HEK293T (cell line): ENCODE measurements around the gene UVRAG.
"Not testable (repeated sequence)": the region's sequence is repeated elsewhere in the genome, so short reads cannot be mapped to it uniquely, and the experiment has no call there.

ENCODE experiments used
- CTCF ChIA-PET: fragments of 350-600 bp; formaldehyde crosslinking; extraction: SDS; loops from one replicate; lab custom pipeline; 2021; ENCODE audit warnings: antibody characterized with exemption, inconsistent platforms; lab: Yijun Ruan, JAX
- POLR2A ChIA-PET: fragments of 350-600 bp; formaldehyde crosslinking; extraction: SDS; loops from one replicate; lab custom pipeline; 2020; ENCODE audit warnings: antibody characterized with exemption, inconsistent platforms; lab: Yijun Ruan, JAX
- DNase-seq: peaks from one replicate; pipeline ENCODE4 v3.0.0; 2012; ENCODE audit warnings: mixed read lengths; ENCODE audit errors: extremely low spot score
- ARNT ChIP-seq: fragments of 450-650 bp; IDR thresholded peaks from 2 replicates; pipeline ENCODE4 v1.6.1; 2017; ENCODE audit warnings: mild to moderate bottlenecking
- BHLHE40 ChIP-seq: fragments of 450-650 bp; IDR thresholded peaks from 2 replicates; pipeline ENCODE4 v1.6.1; 2016; ENCODE audit warnings: mild to moderate bottlenecking, moderate library complexity, borderline replicate concordance
- CTBP1 ChIP-seq: fragments of 450-650 bp; IDR thresholded peaks from 2 replicates; pipeline ENCODE4 v1.6.1; 2016; ENCODE audit warnings: borderline replicate concordance
- ELF4 ChIP-seq: fragments of 450-650 bp; IDR thresholded peaks from 2 replicates; pipeline ENCODE4 v1.6.1; 2017; ENCODE audit warnings: antibody characterized with exemption
- FOXA1 ChIP-seq: fragments of 450-650 bp; IDR thresholded peaks from 2 replicates; pipeline ENCODE4 v1.6.1; 2016; ENCODE audit warnings: mild to moderate bottlenecking
- FOXK2 ChIP-seq: fragments of 450-650 bp; IDR thresholded peaks from 2 replicates; pipeline ENCODE4 v1.6.1; 2016; ENCODE audit warnings: mild to moderate bottlenecking
- FOXM1 ChIP-seq: fragments of 450-650 bp; IDR thresholded peaks from 2 replicates; pipeline ENCODE4 v1.6.1; 2017; ENCODE audit warnings: mild to moderate bottlenecking, borderline replicate concordance
- HDGF ChIP-seq: fragments of 450-650 bp; IDR thresholded peaks from 2 replicates; pipeline ENCODE4 v1.6.1; 2017; ENCODE audit warnings: antibody characterized with exemption, borderline replicate concordance
- L3MBTL2 ChIP-seq: fragments of 450-650 bp; conservative IDR thresholded peaks from 2 replicates; pipeline ENCODE4 v1.6.1; 2016; ENCODE audit warnings: mild to moderate bottlenecking
- LEF1 ChIP-seq: fragments of 450-650 bp; IDR thresholded peaks from 2 replicates; pipeline ENCODE4 v1.6.1; 2017; ENCODE audit warnings: mild to moderate bottlenecking, borderline replicate concordance
- NFRKB ChIP-seq: fragments of 450-650 bp; IDR thresholded peaks from 2 replicates; pipeline ENCODE4 v1.6.1; 2016; ENCODE audit warnings: mild to moderate bottlenecking, moderate library complexity
- PKNOX1 ChIP-seq: fragments of 450-650 bp; IDR thresholded peaks from 2 replicates; pipeline ENCODE4 v1.6.1; 2016
- SP1 ChIP-seq: fragments of 450-650 bp; IDR thresholded peaks from 2 replicates; pipeline ENCODE4 v1.6.1; 2017
- SUZ12 ChIP-seq: fragments of 450-650 bp; IDR thresholded peaks from 2 replicates; pipeline ENCODE4 v1.6.1; 2016; ENCODE audit warnings: mild to moderate bottlenecking
- TARDBP ChIP-seq: fragments of 450-650 bp; IDR thresholded peaks from 2 replicates; pipeline ENCODE4 v1.6.1; 2016
- ZNF384 ChIP-seq: fragments of 450-650 bp; IDR thresholded peaks from 2 replicates; pipeline ENCODE4 v1.6.1; 2016

UVRAG gene

GRCh38 chr11:76071090-76071489 is 256.1 kb downstream of the UVRAG start:
- POLR2A ChIA-PET, result no interaction called here
- CTCF ChIA-PET, result interaction anchor here (1.0 kb wide), 1 partner anchor 81 kb away, joined by 4 read pairs; no protein-coding TSS in a partner anchor
- DNase-seq, result no peak
- TF ChIP-seq SUZ12, result no peak
- TF ChIP-seq ARNT, result no peak
- TF ChIP-seq CTBP1, result no peak
- TF ChIP-seq BHLHE40, result no peak
- TF ChIP-seq NFRKB, result no peak
- TF ChIP-seq SP1, result no peak
- TF ChIP-seq L3MBTL2, result no peak
- TF ChIP-seq ELF4, result no peak
- TF ChIP-seq PKNOX1, result no peak
- TF ChIP-seq TARDBP, result no peak
- TF ChIP-seq FOXK2, result no peak
- TF ChIP-seq ZNF384, result no peak
- TF ChIP-seq FOXM1, result no peak
- no peak for TF ChIP-seq HDGF

- POLR2A ChIA-PET, result no interaction called here
- TF ChIP-seq PKNOX1 (no peak), SUZ12 (no peak), TARDBP (no peak), BHLHE40 (no peak), ELF4 (no peak)
- CTCF ChIA-PET, result interaction anchor here (1.2 kb wide), 1 partner anchor 9 kb away, joined by 5 read pairs; no protein-coding TSS in a partner anchor
- DNase-seq, result no peak
Measured at GRCh38 chr11:76073724-76074123, 258.7 kb downstream of the UVRAG start.

- CTCF ChIA-PET, result no interaction called here
- POLR2A ChIA-PET, result interaction anchor here (0.9 kb wide), 1 partner anchor 9 kb away, joined by 3 read pairs; no protein-coding TSS in a partner anchor
- DNase-seq, result no peak
- TF ChIP-seq FOXA1 (no peak), LEF1 (no peak), CTBP1 (no peak), SP1 (no peak), NFRKB (no peak), TARDBP (no peak), HDGF (no peak), ZNF384 (no peak), FOXM1 (no peak), PKNOX1 (no peak), FOXK2 (no peak), SUZ12 (no peak), ELF4 (no peak), BHLHE40 (no peak), L3MBTL2 (no peak), ARNT (no peak)
Measured at GRCh38 chr11:76074148-76075095, 259.4 kb downstream of the UVRAG start.

- no peak for TF ChIP-seq FOXA1
- no peak for TF ChIP-seq ELF4
- TF ChIP-seq SP1, result no peak
- TF ChIP-seq SUZ12, result no peak
- no peak for TF ChIP-seq LEF1
- TF ChIP-seq BHLHE40, result no peak
- TF ChIP-seq NFRKB, result no peak
- no peak for TF ChIP-seq L3MBTL2
- no peak for TF ChIP-seq HDGF
- TF ChIP-seq TARDBP, result no peak
- TF ChIP-seq CTBP1, result no peak
- no peak for TF ChIP-seq ZNF384
- no peak for TF ChIP-seq PKNOX1
- TF ChIP-seq FOXK2, result no peak
- POLR2A ChIA-PET, result no interaction called here
- CTCF ChIA-PET, result no interaction called here
- no peak for DNase-seq
Measured at GRCh38 chr11:76075716-76076115, 260.7 kb downstream of the UVRAG start.

GRCh38 chr11:76076253-76076652 is 261.2 kb downstream of the UVRAG start:
- DNase-seq, CTCF ChIA-PET, POLR2A ChIA-PET: not testable (repeated sequence)
